HepG2 (cell line): Measurements from ENCODE around the gene POFUT1. TPM values are rescaled to one million over a fixed set of nuclear protein-coding genes. Genes with fewer than 3 reads are reported as not detected.

ENCODE experiments used
- ADNP ChIP-seq: sonication (generic); formaldehyde crosslinking; IDR thresholded peaks from 2 replicates; pipeline ENCODE4 v1.4.0; 2020; ENCODE audit warnings: missing genetic modification reagents
- ATF3 ChIP-seq: sonication (generic); formaldehyde crosslinking; IDR thresholded peaks from 2 replicates; pipeline ENCODE4 v1.4.0; 2020; ENCODE audit warnings: missing genetic modification reagents
- CREM ChIP-seq, 2 experiments: sonication (generic) in 1 of 2; formaldehyde crosslinking in 1 of 2; IDR thresholded peaks; 2 replicates each; pipeline versions ENCODE4 v1.4.0 to v1.6.1; 2016 to 2020; ENCODE audit warnings: antibody characterized with exemption in 1 of 2, mild to moderate bottlenecking in 1 of 2, missing genetic modification reagents in 1 of 2
- DNMT1 ChIP-seq: sonication (generic); formaldehyde crosslinking; IDR thresholded peaks from 2 replicates; pipeline ENCODE4 v1.5.1; 2020; ENCODE audit warnings: mild to moderate bottlenecking, missing genetic modification reagents
- EZH2 ChIP-seq: conservative IDR thresholded peaks from 2 replicates; pipeline ENCODE4 v1.6.1; 2012; ENCODE audit warnings: mild to moderate bottlenecking, low read depth, low read length, moderate library complexity
- FOSL2 ChIP-seq: sonication (generic); formaldehyde crosslinking; IDR thresholded peaks from 2 replicates; pipeline ENCODE4 v1.4.0; 2020; ENCODE audit warnings: missing genetic modification reagents
- MED1 ChIP-seq: sonication (generic); formaldehyde crosslinking; IDR thresholded peaks from 2 replicates; pipeline ENCODE4 v1.4.0; 2020; ENCODE audit warnings: missing genetic modification reagents
- PAX8 ChIP-seq: sonication (generic); formaldehyde crosslinking; IDR thresholded peaks from 2 replicates; pipeline ENCODE4 v1.8.0; 2022; ENCODE audit warnings: mild to moderate bottlenecking, missing genetic modification reagents, borderline replicate concordance
- RXRB ChIP-seq: IDR thresholded peaks from 2 replicates; pipeline ENCODE4 v1.6.1; 2016; ENCODE audit warnings: borderline replicate concordance, missing genetic modification reagents, missing compliant biosample characterization
- TIGD3 ChIP-seq: sonication (generic); formaldehyde crosslinking; IDR thresholded peaks from 2 replicates; pipeline ENCODE4 v1.5.1; 2020; ENCODE audit warnings: mild to moderate bottlenecking, missing genetic modification reagents, borderline replicate concordance
- ZFP90 ChIP-seq: sonication (generic); formaldehyde crosslinking; IDR thresholded peaks from 2 replicates; pipeline ENCODE4 v1.8.0; 2022; ENCODE audit warnings: missing genetic modification reagents, mild to moderate bottlenecking, inconsistent platforms, borderline replicate concordance
- ZGPAT ChIP-seq: IDR thresholded peaks from 2 replicates; pipeline ENCODE4 v1.6.1; 2016; ENCODE audit warnings: mild to moderate bottlenecking
- ZNF207 ChIP-seq: fragments of 450-650 bp; IDR thresholded peaks from 2 replicates; pipeline ENCODE4 v1.6.1; 2016; ENCODE audit warnings: antibody characterized with exemption, borderline replicate concordance
- ZNF253 ChIP-seq: sonication (generic); formaldehyde crosslinking; IDR thresholded peaks from 2 replicates; pipeline ENCODE4 v1.8.0; 2022; ENCODE audit warnings: mild to moderate bottlenecking, missing genetic modification reagents, borderline replicate concordance
- ZNF256 ChIP-seq: sonication (generic); formaldehyde crosslinking; conservative IDR thresholded peaks from 2 replicates; pipeline ENCODE4 v1.4.0; 2020; ENCODE audit warnings: missing genetic modification reagents
- ZNF280B ChIP-seq: sonication (generic); formaldehyde crosslinking; IDR thresholded peaks from 2 replicates; pipeline ENCODE4 v1.5.0; 2020; ENCODE audit warnings: missing genetic modification reagents, mild to moderate bottlenecking, borderline replicate concordance
- ZNF329 ChIP-seq: sonication (generic); formaldehyde crosslinking; IDR thresholded peaks from 2 replicates; pipeline ENCODE4 v1.9.0; 2021; ENCODE audit warnings: low read depth, mild to moderate bottlenecking, missing genetic modification reagents
- ZNF883 ChIP-seq: sonication (generic); formaldehyde crosslinking; IDR thresholded peaks from 2 replicates; pipeline ENCODE4 v1.5.1; 2020; ENCODE audit warnings: mild to moderate bottlenecking, missing genetic modification reagents; ENCODE audit errors: not compliant biosample characterization
- polyA plus RNA-seq, 8 experiments: library from polyadenylated mRNA; depleted of rRNA in 3 of 8; stranded (reverse) in 7 of 8; unstranded in 1 of 8; fragments of >200 nt; fragmentation: Illumina TruSeq in 4 of 8; extraction: Trizol in 4 of 8; gene quantifications; 2 replicates each; pipeline versions ENCODE4 v1.2.1 to v1.2.3, GENCODE V29; 2011 to 2016; ENCODE audit warnings: low read depth in 4 of 8, missing spikeins in 1 of 8, mixed read lengths in 1 of 8; ENCODE audit not compliant: insufficient read depth in 1 of 8
- total RNA-seq, 5 experiments: library from RNA; depleted of rRNA; stranded (reverse); fragments of >200 nt; fragmentation: Illumina TruSeq; extraction: Trizol; gene quantifications; 2 replicates each; pipeline ENCODE4 v1.2.3, GENCODE V29; 2016; ENCODE audit warnings: low read depth in 1 of 5

The POFUT1 gene
- total and polyA plus RNA-seq, 2 of the 13 experiments (the other 11 are each of a cell fraction or from before 2014, with no cell fraction given): 35.5 to 58.3 TPM

GRCh38 chr20:32261644-32262043, 54.0 kb downstream of the POFUT1 start (continued):
- no peak for TF ChIP-seq ZGPAT (CRISPR knock-in tag)
- no peak for TF ChIP-seq ZNF253 (CRISPR knock-in tag)
- TF ChIP-seq ADNP: no peak
- no peak for TF ChIP-seq ZNF280B
- TF ChIP-seq DNMT1 (CRISPR knock-in tag): no peak
- TF ChIP-seq ATF3: no peak
- no peak for TF ChIP-seq ZNF329
- no peak for TF ChIP-seq ZNF883 (CRISPR knock-in tag)
- TF ChIP-seq MED1 (CRISPR knock-in tag): no peak
- no peak for TF ChIP-seq TIGD3 (CRISPR knock-in tag)
- TF ChIP-seq PAX8 (CRISPR knock-in tag): no peak
- TF ChIP-seq FOSL2 (CRISPR knock-in tag): no peak
- no peak for TF ChIP-seq EZH2
- 0 out of 2 replicates have a peak, but pooled peaks have one; percentile 20 for TF ChIP-seq RXRB (CRISPR knock-in tag)
- TF ChIP-seq CREM (IDR thresholded peaks at IDR 0.05): no peak
- no peak for TF ChIP-seq CREM (CRISPR knock-in tag; IDR thresholded peaks at IDR 0.05)
- TF ChIP-seq ZFP90 (CRISPR knock-in tag): no peak
- TF ChIP-seq ZNF256 (CRISPR knock-in tag): no peak
- no peak for TF ChIP-seq ZNF207
